Measurements from ENCODE around the gene RAD21L1.
"Not testable (repeated sequence)": the region's sequence is repeated elsewhere in the genome, so short reads cannot be mapped to it uniquely, and the experiment has no call there.

The RAD21L1 gene

DNA sequence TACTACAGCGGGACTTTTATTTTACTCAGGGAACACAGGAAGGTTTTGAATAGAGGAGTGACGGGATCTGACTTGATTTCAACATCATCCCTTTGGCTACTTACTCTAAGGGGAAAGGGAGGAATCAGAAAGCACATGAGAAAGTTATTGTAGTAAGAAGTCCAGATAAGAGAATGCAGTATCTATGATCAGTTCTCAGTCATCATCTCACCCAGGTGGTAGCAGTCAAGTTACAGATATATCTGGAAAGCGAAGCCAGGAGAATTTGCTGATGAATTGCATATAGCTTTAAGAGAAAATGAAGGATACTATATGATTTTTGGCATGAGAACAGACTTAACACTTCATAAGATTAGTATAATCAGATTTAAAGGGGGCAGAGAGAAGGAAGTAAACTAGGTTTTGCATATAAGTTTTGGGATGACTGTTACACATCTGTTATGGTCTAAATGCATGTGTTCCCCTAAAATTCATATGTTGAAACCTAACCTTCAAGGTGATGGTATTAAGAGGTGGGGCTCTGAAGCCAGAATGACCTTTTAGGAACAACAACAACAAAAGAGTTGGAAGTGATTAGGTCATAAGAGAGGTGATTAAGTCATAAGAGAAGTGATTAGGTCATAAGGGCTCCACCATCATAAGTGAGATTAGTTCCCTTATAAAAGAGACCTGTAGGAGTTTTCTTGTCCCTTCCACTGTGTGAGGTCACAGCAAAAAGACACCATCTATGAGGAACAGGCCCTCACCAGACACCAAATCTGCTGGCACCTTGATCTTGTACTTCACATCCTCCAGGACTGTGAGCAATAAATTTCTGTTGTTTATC is 6.7 kb downstream of the RAD21L1 start:
- no peak for DNase-seq

DNA sequence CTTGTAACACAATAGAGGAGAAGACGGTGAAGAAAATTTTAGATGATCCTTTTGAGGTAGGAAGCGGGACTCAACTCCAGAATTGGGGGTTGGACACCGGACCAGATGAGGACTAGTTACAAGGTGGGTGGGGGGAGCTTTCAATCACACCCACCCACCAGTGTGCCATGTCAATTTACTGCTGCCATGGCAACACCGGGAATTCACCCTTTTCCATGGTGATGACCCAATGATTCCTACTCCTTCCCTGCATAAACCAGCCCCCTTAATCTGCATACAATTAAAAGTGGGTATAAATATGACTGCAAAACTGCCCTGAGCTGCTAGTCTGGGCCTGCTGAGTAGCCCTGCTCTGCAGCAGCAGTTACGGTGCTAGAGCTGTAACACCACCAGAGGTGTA is 14.7 kb downstream of the RAD21L1 start:
- DNase-seq: no peak

DNA sequence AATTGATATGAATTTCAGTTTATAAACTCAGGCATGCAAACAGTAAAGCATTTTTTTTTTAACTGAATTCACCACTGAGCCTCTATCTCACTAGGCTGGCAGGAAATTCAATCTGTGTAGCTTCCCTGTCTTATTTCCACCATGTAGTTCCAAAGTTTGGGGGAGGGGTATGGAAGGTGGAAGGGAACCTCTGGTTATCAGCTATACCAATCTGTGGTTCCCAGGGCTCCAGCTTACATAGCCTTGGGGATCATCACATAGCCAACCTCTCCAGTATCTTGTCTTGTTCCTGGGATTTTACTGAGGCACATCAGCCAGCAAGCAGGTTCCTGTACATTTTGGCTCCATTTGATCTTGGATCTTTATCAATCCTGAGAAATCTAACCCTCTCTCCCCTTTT is 15.6 kb downstream of the RAD21L1 start:
- no peak for DNase-seq

DNA sequence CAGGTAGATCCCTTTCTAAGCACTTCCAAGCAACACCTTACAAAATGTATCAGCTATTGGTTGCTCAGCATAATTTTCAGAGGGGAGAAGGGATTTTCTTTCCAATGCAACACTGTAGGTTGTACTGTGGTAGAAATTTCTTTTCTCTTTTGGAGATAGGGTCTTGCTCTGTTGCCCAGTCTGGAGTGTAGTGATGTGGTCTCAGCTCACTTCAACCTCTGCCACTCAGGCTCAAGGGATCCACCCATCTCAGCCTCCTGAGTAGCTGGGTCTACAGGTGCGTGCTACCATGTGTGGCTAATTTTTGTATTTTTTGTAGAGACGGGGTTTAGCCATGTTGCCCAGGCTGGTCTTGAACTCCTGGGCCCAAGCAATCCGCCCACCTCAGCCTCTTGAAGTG is 16.3 kb downstream of the RAD21L1 start:
- no peak for DNase-seq

DNA sequence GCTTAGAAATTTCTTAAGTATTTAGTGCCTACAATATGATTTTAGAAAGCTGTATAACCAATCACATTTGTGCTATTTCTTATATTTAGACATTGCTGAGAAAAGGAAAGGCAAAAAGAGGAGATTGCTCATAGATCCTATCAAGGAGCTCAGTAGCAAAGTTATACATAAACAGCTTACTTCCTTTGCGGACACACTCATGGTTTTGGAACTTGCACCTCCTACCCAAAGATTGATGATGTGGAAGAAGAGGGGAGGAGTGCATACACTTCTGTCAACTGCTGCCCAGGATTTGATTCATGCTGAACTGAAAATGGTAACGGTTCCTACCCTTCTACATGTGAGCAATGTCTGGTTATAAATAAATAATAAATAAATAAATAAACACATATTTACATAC is 16.7 kb downstream of the RAD21L1 start:
- no peak for DNase-seq

- no peak for DNase-seq
These were observed 19.7 kb downstream of the RAD21L1 start for GRCh38 chr20:1245578-1245977.

- no peak for DNase-seq
These were observed 21.8 kb downstream of the RAD21L1 start for GRCh38 chr20:1247689-1248088.

- not testable (repeated sequence) for DNase-seq
These were observed 24.4 kb downstream of the RAD21L1 start for GRCh38 chr20:1250282-1250681.

- no peak for DNase-seq
These were observed 26.6 kb downstream of the RAD21L1 start for GRCh38 chr20:1252416-1252815.

GRCh38 chr20:1254254-1254653 is 28.4 kb downstream of the RAD21L1 start:
- DNase-seq: no peak

- DNase-seq: no peak
These were observed 29.8 kb downstream of the RAD21L1 start for GRCh38 chr20:1255675-1256074.

DNA sequence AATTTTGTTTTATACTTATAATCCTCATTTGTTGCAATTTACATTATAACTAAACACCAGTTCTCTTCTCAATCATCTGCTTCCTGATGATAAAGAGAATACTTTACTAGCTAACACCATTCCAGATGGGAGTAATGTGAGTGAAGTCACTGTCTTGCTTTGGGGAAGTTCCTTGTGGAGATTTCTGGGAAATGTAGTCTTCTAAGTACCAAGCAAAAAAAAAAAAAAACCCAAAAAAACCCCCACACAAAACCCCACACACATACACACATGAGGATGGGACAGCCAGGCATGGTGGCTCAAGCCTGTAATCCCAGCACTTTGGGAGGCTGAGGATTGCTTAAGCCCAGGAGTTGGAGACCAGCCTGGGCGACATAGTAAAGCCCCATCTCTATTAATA is 38.0 kb downstream of the RAD21L1 start:
- no peak for DNase-seq

DNA sequence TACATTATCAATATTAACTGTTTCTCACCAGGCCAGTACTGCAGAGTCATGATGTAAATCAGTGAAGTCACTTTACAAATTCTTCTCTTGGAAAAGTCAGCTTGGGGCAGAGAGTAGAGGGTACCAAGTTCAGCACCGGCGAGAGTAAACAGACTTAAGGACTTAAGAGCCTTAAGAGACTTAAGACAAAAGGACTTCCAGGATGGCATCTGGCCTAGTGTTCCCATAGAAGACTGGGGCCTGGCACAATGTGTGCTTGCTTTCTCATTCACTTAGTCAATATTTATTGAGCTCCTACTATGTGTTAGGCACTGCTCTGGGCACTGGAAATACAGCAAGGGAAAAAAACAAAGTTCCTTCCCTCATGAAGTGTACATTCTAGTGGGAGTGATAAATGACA is 38.9 kb downstream of the RAD21L1 start:
- no peak for DNase-seq

DNA sequence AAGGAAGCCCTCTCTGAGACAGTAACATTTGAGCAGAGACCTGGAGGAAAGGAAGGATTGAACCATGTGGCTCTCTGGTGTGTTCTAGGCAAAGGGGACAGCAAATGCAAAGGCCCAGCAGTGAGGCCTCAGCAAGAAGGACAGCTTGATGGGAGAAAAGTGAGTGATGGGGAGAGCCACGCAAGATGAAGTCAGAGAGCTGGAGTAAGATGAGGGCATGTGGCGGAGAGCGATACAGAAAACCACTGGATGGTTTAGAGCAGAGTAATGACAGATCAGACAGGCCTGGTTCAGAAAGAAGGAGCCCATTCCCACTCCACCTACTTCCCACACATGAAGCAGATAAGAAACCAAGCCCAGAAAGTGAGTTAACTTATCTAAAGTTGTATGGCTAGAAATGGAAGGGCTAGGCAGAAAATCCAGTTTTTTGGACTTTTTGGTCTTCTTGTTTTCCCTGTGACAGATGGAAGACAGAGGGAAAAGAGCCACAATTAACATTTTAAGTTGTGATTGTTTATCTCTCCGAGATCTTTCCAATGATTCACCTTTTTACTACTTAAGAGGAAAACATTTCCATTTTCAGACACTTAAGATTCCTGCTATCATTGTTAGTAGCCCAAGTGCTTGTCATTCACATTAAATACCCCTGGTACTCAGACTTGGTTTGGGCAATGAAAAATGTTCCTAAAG is 39.5 kb downstream of the RAD21L1 start:
- DNase-seq: no peak

- DNase-seq: no peak
These were observed 40.0 kb downstream of the RAD21L1 start for GRCh38 chr20:1265916-1266166.

DNA sequence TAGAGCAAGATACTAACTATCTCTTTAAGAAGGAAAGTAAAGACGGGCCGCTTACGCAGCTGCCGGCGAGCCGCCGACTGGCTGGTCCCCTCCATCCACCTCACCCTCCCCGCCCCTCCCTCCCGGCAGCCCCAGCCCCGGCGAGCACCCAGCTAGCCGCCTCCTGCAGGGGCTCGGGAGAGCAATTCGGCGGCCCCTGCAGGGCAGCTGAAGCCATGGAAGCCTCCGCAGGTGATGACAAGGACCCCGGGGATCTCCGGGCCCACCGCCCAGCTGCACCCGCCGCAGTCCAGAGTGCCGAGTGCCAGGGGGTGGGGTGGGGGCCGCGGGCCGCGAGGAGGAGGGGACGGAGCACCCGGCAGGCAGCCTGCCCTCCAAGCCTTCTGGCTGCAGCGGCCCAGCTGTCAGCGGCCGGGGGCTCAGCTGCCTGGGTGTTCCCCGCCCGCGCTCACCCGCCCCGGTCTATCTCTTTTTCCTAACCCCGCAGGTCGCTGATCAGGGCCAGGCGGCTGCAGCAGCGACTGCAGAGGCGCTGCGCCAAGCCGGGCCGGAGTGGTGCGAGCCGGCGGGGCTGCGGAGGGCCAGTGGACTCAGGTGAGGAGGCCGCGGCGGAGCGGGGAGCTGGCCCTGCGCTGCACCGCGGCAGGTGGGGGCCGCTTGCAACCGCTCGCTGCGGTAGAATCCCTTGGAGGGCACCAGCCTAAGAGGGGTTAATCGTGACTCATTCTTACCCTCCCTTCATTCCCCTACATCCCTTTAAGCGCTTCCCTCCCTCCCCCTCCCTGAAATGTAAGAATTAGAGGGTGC is 40.5 kb downstream of the RAD21L1 start, which contains the start of gene SNPH:
TSS of gene SNPH (plus strand) at position 128 of the 807 bp plus-strand sequence. CDS start 29,946 bp downstream, outside the sequence.
- DNase-seq: peak; percentile 18

DNA sequence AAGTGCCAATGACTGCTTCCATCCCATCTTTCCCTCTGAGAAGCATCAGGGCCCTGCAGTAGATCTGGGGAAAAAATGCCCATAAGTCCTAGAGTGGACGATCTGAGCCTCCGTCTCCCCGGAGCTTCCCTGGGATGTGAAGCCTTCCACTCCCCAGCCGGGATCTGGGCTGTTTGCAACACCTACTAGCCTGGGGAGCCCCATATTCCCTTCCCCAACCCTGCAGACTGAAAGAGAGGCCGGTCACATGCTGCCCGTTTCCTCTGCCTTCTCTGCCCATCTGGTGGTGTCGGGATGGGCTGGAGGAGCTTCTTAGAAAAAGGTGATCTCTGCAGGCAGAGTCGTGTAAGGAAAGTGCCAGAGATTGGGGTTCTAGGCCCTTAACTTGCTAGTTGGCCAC is 41.3 kb downstream of the RAD21L1 start:
- no peak for DNase-seq

DNA sequence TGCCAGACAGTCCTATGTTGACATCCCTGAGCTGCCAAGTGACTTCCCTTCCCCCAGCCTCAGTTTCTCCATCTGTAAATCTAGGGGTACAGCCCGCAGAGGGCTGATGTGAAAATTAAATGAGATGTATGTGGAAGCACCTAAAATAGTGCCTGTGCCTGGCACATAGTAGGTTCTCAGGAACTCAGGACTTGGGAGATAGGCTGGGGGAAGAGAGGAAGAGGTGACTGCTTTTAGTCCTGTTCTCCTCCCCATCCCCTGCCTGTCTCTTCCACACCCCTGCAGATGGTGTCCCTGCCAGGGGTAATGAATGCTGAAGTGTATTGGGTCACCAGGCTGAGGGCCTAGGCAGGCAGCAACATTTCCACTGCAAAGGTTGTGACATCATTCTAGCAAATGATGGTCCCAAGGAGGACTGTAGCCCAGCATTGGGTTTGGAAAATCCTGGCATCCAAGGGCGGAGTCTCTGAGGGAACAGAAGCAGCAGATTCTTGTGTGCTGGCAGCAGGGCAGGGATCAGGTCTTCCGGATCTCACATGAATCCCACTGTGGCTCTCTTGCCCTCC is 42.0 kb downstream of the RAD21L1 start:
- no peak for DNase-seq

GRCh38 chr20:1269235-1269634 is 43.4 kb downstream of the RAD21L1 start:
- no peak for DNase-seq

GRCh38 chr20:1269850-1270249 is 44.0 kb downstream of the RAD21L1 start:
- DNase-seq: no peak

DNA sequence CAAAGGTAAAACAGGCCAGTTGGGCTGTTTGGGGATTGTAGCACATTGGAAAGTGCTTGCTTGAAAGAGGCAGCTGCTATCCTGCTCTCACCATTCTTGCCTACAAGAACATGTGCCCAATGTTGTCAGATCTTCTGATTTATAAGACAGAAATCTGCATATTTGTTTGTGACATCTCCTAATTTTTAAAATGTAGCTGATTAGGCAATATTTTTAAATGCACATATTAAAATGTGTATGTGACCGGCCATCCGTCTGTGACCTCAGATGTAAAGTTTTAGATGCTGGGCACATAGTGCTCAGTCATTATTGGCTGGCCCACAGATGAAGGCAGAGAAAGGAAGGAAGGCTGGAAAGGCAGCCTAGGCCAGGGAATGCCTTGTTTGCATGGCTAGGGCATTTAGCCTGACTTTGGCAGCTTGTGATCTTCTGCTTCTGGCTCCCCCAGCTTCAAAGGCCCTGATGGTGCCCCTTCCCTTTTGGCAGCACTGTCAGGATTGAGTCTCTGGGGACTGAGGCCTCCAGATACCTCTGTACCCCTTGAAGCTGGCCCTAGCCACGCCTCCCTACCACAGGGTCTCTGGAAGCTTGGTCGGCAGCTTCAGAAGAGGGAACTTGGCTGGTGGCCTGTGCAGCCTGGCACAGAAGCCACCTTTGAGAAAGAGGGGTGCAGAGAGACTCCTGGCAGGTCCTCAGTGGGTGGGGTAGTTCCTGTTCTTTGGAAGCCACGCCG is 46.7 kb downstream of the RAD21L1 start:
- no peak for DNase-seq

- no peak for DNase-seq
These were observed 47.5 kb downstream of the RAD21L1 start for GRCh38 chr20:1273366-1273765.

Measured in KG1 (cell line).